ENCODE measurements around the gene OR10AD1. TPM values are rescaled to one million over a fixed set of nuclear protein-coding genes. Genes with fewer than 3 reads are reported as not detected.

The OR10AD1 gene
- total RNA-seq, 8 experiments from 2014 or later, result 0.33 to 1.5 (median 0.73) TPM

- ATAC-seq (replicated peaks in 6 of 8), result no peak
- 67 to 100% (median 84%) methylated on average over 1 to 3 of the region's 3 CpGs; no CpG with 5 or more reads in 1 of the 10 experiments for WGBS, 10 experiments
- Histone ChIP-seq H3K27ac (no peak overlapping the region), H3K4me3 (no peak overlapping the region), H3K4me1 (replicated peaks in 1 of 2) (peaks cover 0 to 11% of the 10 kb centered on the region in 2 donors)
- in situ Hi-C loops (cut with MboI; ENCODE audit: low pct_unique_long_range_greater_than_20kb in 2 of 9, low sequenced_read_pairs in 9 of 9, unreplicated experiment in 9 of 9), result no loop called here
Measured at GRCh38 chr12:48201091-48201490, 2.0 kb downstream of the OR10AD1 start.

GRCh38 chr12:48199774-48200221 lies 3.3 kb downstream of the OR10AD1 start:
- ATAC-seq (replicated peaks in 6 of 8), result no peak
- no peak overlapping the region for H3K27ac ChIP-seq
- H3K4me1 ChIP-seq (replicated peaks in 1 of 2), result peaks cover 0 to 11% of the 10 kb centered on the region in 2 donors
- no peak overlapping the region for H3K4me3 ChIP-seq
- 28 to 73% (median 46%) methylated on average over 1 to 3 of the region's 3 CpGs; no CpG with 5 or more reads in 1 of the 10 experiments for WGBS, 10 experiments
- in situ Hi-C loops (cut with MboI; ENCODE audit: low pct_unique_long_range_greater_than_20kb in 2 of 9, low sequenced_read_pairs in 9 of 9, unreplicated experiment in 9 of 9), result loop anchor here in 3 of 9 experiments (25.0 kb wide), 2 partner anchors 263 to 487 kb away; partner anchors contain the start of genes RPAP3 (in 2 of the 3) and ANP32D (in 1 of the 3)

- Histone ChIP-seq H3K4me1 (replicated peaks in 1 of 2) (peaks cover 0 to 11% of the 10 kb centered on the region in 2 donors), H3K4me3 (peak overlapping the region; percentile 38 to 56 (median 53)), H3K27ac (peak overlapping the region; percentile 92 to 93)
- no peak for ATAC-seq (replicated peaks in 6 of 8)
- in situ Hi-C loops (cut with MboI; ENCODE audit: low pct_unique_long_range_greater_than_20kb in 2 of 9, low sequenced_read_pairs in 9 of 9, unreplicated experiment in 9 of 9), result loop anchor here in 3 of 9 experiments (25.0 kb wide), 2 partner anchors 263 to 487 kb away; partner anchors contain the start of genes RPAP3 (in 2 of the 3) and ANP32D (in 1 of the 3)
- WGBS, 10 experiments, result 70 to 100% (median 92%) methylated on average over 1 to 10 of the region's 10 CpGs; no CpG with 5 or more reads in 1 of the 10 experiments
Measured at GRCh38 chr12:48198985-48199384, 4.1 kb downstream of the OR10AD1 start.

- peak; percentile 1 to 21 (median 8) for ATAC-seq (replicated peaks in 6 of 8)
- WGBS, 10 experiments, result 6 to 97% (median 65%) methylated on average over 4 to 20 of the region's 26 CpGs; no CpG with 5 or more reads in 4 of the 10 experiments
- peak overlapping the region; percentile 38 to 56 (median 53) for H3K4me3 ChIP-seq
- H3K4me1 ChIP-seq (replicated peaks in 1 of 2), result peaks cover 0 to 11% of the 10 kb centered on the region in 2 donors
- in situ Hi-C loops (cut with MboI; ENCODE audit: low pct_unique_long_range_greater_than_20kb in 2 of 9, low sequenced_read_pairs in 9 of 9, unreplicated experiment in 9 of 9), result loop anchor here in 3 of 9 experiments (25.0 kb wide), 2 partner anchors 264 to 486 kb away; partner anchors contain the start of genes RPAP3 (in 2 of the 3) and ANP32D (in 1 of the 3)
- H3K27ac ChIP-seq, result peak overlapping the region; percentile 92 to 93
Measured at GRCh38 chr12:48198672-48198971, 4.5 kb downstream of the OR10AD1 start.

- Histone ChIP-seq H3K4me1 (replicated peaks in 1 of 2) (peaks cover 0 to 11% of the 10 kb centered on the region in 2 donors), H3K27ac (peak overlapping the region; percentile 92 to 93), H3K4me3 (peak overlapping the region; percentile 38 to 56 (median 53))
- peak; percentile 86 to 96 (median 94) for ATAC-seq (replicated peaks in 6 of 8)
- in situ Hi-C loops (cut with MboI; ENCODE audit: low pct_unique_long_range_greater_than_20kb in 2 of 9, low sequenced_read_pairs in 9 of 9, unreplicated experiment in 9 of 9), result loop anchor here in 3 of 9 experiments (25.0 kb wide), 2 partner anchors 264 to 486 kb away; partner anchors contain the start of genes RPAP3 (in 2 of the 3) and ANP32D (in 1 of the 3)
- WGBS, 10 experiments, result 0 to 83% (median 26%) methylated on average over 1 to 24 of the region's 39 CpGs; no CpG with 5 or more reads in 4 of the 10 experiments
Measured at GRCh38 chr12:48197971-48198671, 5.0 kb downstream of the OR10AD1 start.

GRCh38 chr12:48197549-48197970 lies 5.5 kb downstream of the OR10AD1 start:
- in situ Hi-C loops (cut with MboI; ENCODE audit: low pct_unique_long_range_greater_than_20kb in 2 of 9, low sequenced_read_pairs in 9 of 9, unreplicated experiment in 9 of 9), result loop anchor here in 3 of 9 experiments (25.0 kb wide), 2 partner anchors 265 to 485 kb away; partner anchors contain the start of genes RPAP3 (in 2 of the 3) and ANP32D (in 1 of the 3)
- 0 to 10% (median 0%) methylated on average over 1 to 9 of the region's 10 CpGs for WGBS, 10 experiments
- peak; percentile 27 to 37 (median 32) for ATAC-seq (replicated peaks in 6 of 8)
- peak overlapping the region; percentile 38 to 56 (median 53) for H3K4me3 ChIP-seq
- H3K4me1 ChIP-seq (replicated peaks in 1 of 2), result peaks cover 0 to 11% of the 10 kb centered on the region in 2 donors
- peak overlapping the region; percentile 29 to 46 for H3K27ac ChIP-seq

- 0 to 100% (median 67%) methylated on average over 1 of the region's 1 CpG; no CpG with 5 or more reads in 1 of the 10 experiments for WGBS, 10 experiments
- in situ Hi-C loops (cut with MboI; ENCODE audit: low pct_unique_long_range_greater_than_20kb in 2 of 9, low sequenced_read_pairs in 9 of 9, unreplicated experiment in 9 of 9), result loop anchor here in 3 of 9 experiments (25.0 kb wide), 2 partner anchors 268 to 482 kb away; partner anchors contain the start of genes RPAP3 (in 2 of the 3) and ANP32D (in 1 of the 3)
- H3K4me3 ChIP-seq, result no peak overlapping the region
- no peak for ATAC-seq (replicated peaks in 6 of 8)
- peaks cover 0 to 10% of the 10 kb centered on the region in 2 donors for H3K4me1 ChIP-seq (replicated peaks in 1 of 2)
- no peak overlapping the region for H3K27ac ChIP-seq
Measured at GRCh38 chr12:48194799-48195201, 8.3 kb downstream of the OR10AD1 start.

- Histone ChIP-seq H3K4me1 (replicated peaks in 1 of 2) (peaks cover 0 to 3% of the 10 kb centered on the region in 2 donors), H3K4me3 (no peak overlapping the region), H3K27ac (no peak overlapping the region)
- 12 to 91% (median 61%) methylated on average over 1 to 2 of the region's 2 CpGs; no CpG with 5 or more reads in 2 of the 10 experiments for WGBS, 10 experiments
- in situ Hi-C loops (cut with MboI; ENCODE audit: low pct_unique_long_range_greater_than_20kb in 2 of 9, low sequenced_read_pairs in 9 of 9, unreplicated experiment in 9 of 9), result loop anchor here in 3 of 9 experiments (25.0 kb wide), 2 partner anchors 269 to 481 kb away; partner anchors contain the start of genes RPAP3 (in 2 of the 3) and ANP32D (in 1 of the 3)
- ATAC-seq (replicated peaks in 6 of 8), result no peak
Measured at GRCh38 chr12:48193623-48194022, 9.5 kb downstream of the OR10AD1 start.

- H3K27ac ChIP-seq, result no peak overlapping the region
Measured at GRCh38 chr12:48192861-48193260, 10.2 kb downstream of the OR10AD1 start.

GRCh38 chr12:48191096-48191495 lies 12.0 kb downstream of the OR10AD1 start:
- Histone ChIP-seq H3K4me3 (no peak overlapping the region), H3K4me1 (replicated peaks in 1 of 2) (peaks cover 1 to 9% of the 10 kb centered on the region in 2 donors), H3K27ac (no peak overlapping the region)
- in situ Hi-C loops (cut with MboI; ENCODE audit: low pct_unique_long_range_greater_than_20kb in 2 of 9, low sequenced_read_pairs in 9 of 9, unreplicated experiment in 9 of 9), result loop anchor here in 3 of 9 experiments (25.0 kb wide), 2 partner anchors 271 to 479 kb away; partner anchors contain the start of genes RPAP3 (in 2 of the 3) and ANP32D (in 1 of the 3)
- ATAC-seq (replicated peaks in 6 of 8), result no peak

More at GRCh38 chr12:48192861-48193260, 10.2 kb downstream of the OR10AD1 start:
- WGBS, 10 experiments, result 71 to 100% (median 95%) methylated on average over 1 of the region's 1 CpG; no CpG with 5 or more reads in 4 of the 10 experiments
- Histone ChIP-seq H3K4me1 (replicated peaks in 1 of 2) (peaks cover 0 to 3% of the 10 kb centered on the region in 2 donors), H3K4me3 (no peak overlapping the region)
- ATAC-seq (replicated peaks in 6 of 8), result no peak
- in situ Hi-C loops (cut with MboI; ENCODE audit: low pct_unique_long_range_greater_than_20kb in 2 of 9, low sequenced_read_pairs in 9 of 9, unreplicated experiment in 9 of 9), result loop anchor here in 3 of 9 experiments (25.0 kb wide), 2 partner anchors 269 to 481 kb away; partner anchors contain the start of genes RPAP3 (in 2 of the 3) and ANP32D (in 1 of the 3)

GRCh38 chr12:48189331-48190125 lies 13.6 kb downstream of the OR10AD1 start:
- Histone ChIP-seq H3K4me1 (replicated peaks in 1 of 2) (peaks cover 9 to 12% of the 10 kb centered on the region in 2 donors), H3K27ac (no peak overlapping the region), H3K4me3 (no peak overlapping the region)
- ATAC-seq (replicated peaks in 6 of 8), result peak; percentile 6 to 58 (median 42)
- 0 to 89% (median 29%) methylated on average over 1 to 6 of the region's 6 CpGs for WGBS, 10 experiments
- in situ Hi-C loops (cut with MboI; ENCODE audit: low pct_unique_long_range_greater_than_20kb in 2 of 9, low sequenced_read_pairs in 9 of 9, unreplicated experiment in 9 of 9), result loop anchor here in 3 of 9 experiments (25.0 kb wide), 2 partner anchors 273 to 477 kb away; partner anchors contain the start of genes RPAP3 (in 2 of the 3) and ANP32D (in 1 of the 3)
